PC-3 (cell line): ENCODE data around the gene DNM1.

ENCODE experiments used
- EZH2 ChIP-seq: fragments of 300-600 bp; sonication (generic); IDR thresholded peaks from one replicate; pipeline ENCODE4 v1.6.1; 2017; ENCODE audit warnings: antibody characterized with exemption, mild to moderate bottlenecking, low read length; ENCODE audit not compliant: unreplicated experiment
- EZH2phosphoT487 ChIP-seq: fragments of 300-600 bp; sonication (generic); IDR thresholded peaks from 2 replicates; pipeline ENCODE4 v1.6.1; 2018; ENCODE audit warnings: mild to moderate bottlenecking, antibody characterized with exemption, low read length, borderline replicate concordance
- TF ChIP-seq, protein P1 (sequence below): fragments of 300-600 bp; sonication (generic); conservative IDR thresholded peaks from 2 replicates; pipeline ENCODE4 v1.5.1; 2017; ENCODE audit warnings: antibody characterized with exemption, low read depth, mild to moderate bottlenecking, low read length

- TF ChIP-seq, protein P1, sequence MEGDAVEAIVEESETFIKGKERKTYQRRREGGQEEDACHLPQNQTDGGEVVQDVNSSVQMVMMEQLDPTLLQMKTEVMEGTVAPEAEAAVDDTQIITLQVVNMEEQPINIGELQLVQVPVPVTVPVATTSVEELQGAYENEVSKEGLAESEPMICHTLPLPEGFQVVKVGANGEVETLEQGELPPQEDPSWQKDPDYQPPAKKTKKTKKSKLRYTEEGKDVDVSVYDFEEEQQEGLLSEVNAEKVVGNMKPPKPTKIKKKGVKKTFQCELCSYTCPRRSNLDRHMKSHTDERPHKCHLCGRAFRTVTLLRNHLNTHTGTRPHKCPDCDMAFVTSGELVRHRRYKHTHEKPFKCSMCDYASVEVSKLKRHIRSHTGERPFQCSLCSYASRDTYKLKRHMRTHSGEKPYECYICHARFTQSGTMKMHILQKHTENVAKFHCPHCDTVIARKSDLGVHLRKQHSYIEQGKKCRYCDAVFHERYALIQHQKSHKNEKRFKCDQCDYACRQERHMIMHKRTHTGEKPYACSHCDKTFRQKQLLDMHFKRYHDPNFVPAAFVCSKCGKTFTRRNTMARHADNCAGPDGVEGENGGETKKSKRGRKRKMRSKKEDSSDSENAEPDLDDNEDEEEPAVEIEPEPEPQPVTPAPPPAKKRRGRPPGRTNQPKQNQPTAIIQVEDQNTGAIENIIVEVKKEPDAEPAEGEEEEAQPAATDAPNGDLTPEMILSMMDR = no peak
- TF ChIP-seq EZH2phosphoT487 = no peak
- no peak for TF ChIP-seq EZH2
Measured at GRCh38 chr9:128155736-128156500, 47.3 kb upstream of the DNM1 start.
